Endothelial cell of umbilical vein (primary cell): Measurements from ENCODE around the gene CD81. TPM values are rescaled to one million over a fixed set of nuclear protein-coding genes. Genes with fewer than 3 reads are reported as not detected.

Source experiments
- BruUV-seq: library from RNA; stranded (reverse); fragments of 400-500 nt; replicated peaks from 2 replicates; lab custom pipeline; 2021; lab: Mats Ljungman, UMichigan
- CTCF ChIA-PET: fragments of 300-600, 350-600 bp; sonication (Branson Sonifier 250); formaldehyde crosslinking; loops from one replicate; lab custom pipeline; 2021; ENCODE audit warnings: antibody characterized with exemption, inconsistent platforms; lab: Charles Lee
- POLR2A ChIA-PET: fragments of 300-600, 350-600 bp; sonication (Branson Sonifier 250); formaldehyde crosslinking; loops from one replicate; lab custom pipeline; 2021; ENCODE audit warnings: antibody characterized with exemption, inconsistent platforms; lab: Charles Lee
- DNase-seq: peaks from one replicate; pipeline ENCODE4 v3.0.0-alpha.2; 2011; ENCODE audit warnings: low read depth, low spot score
- FAIRE-seq: peaks from 2 replicates; lab custom pipeline; 2011; peaks lifted over from hg19 to GRCh38; lab: Jason Lieb, UNC
- H2AFZ ChIP-seq: 2 replicates; pipeline ENCODE4 v1.6.0; 2012; ENCODE audit warnings: low read depth, low read length, control low read depth, inconsistent platforms
- H3K27ac ChIP-seq: 2 replicates; pipeline ENCODE4 v1.5.1; 2011; ENCODE audit warnings: low read depth, mild to moderate bottlenecking, control low read depth, low read length, moderate library complexity; ENCODE audit not compliant: insufficient read depth
- H3K27me3 ChIP-seq, 2 experiments: 2 replicates each; pipeline versions ENCODE4 v1.6.0 to v1.6.1; 2011; ENCODE audit warnings: low read length in 2 of 2, mixed read lengths in 1 of 2; ENCODE audit not compliant: control insufficient read depth in 2 of 2, insufficient read depth in 2 of 2
- H3K36me3 ChIP-seq, 2 experiments: 2 replicates in 1 of 2; 3 replicates in 1 of 2; pipeline ENCODE4 v1.5.1; 2011; ENCODE audit warnings: low read length in 2 of 2, mild to moderate bottlenecking in 1 of 2, moderate library complexity in 1 of 2; ENCODE audit not compliant: control insufficient read depth in 2 of 2, insufficient read depth in 2 of 2; ENCODE audit errors: extremely low read depth in 1 of 2
- H3K4me1 ChIP-seq: 3 replicates; pipeline ENCODE4 v1.5.1; 2011; ENCODE audit warnings: mild to moderate bottlenecking, low read length; ENCODE audit not compliant: control insufficient read depth, insufficient read depth; ENCODE audit errors: extremely low read depth
- H3K4me2 ChIP-seq: 2 replicates; pipeline ENCODE4 v1.6.1; 2011; ENCODE audit warnings: low read length, control low read depth, mixed read lengths; ENCODE audit not compliant: insufficient read depth
- H3K4me3 ChIP-seq, 3 experiments: fragments of 200-600 bp in 1 of 3; sonication (generic), shearing (Covaris generic) in 1 of 3; replicated peaks in 1 of 3; 2 replicates each; pipeline ENCODE4 v1.5.1; 2011 to 2016; ENCODE audit warnings: control low read depth in 3 of 3, low read length in 3 of 3, mild to moderate bottlenecking in 2 of 3, inconsistent platforms in 1 of 3, low read depth in 1 of 3, moderate library complexity in 1 of 3; ENCODE audit not compliant: insufficient read depth in 1 of 3
- H3K79me2 ChIP-seq: 2 replicates; pipeline ENCODE4 v1.6.0; 2012; ENCODE audit warnings: low read length, inconsistent platforms; ENCODE audit not compliant: control insufficient read depth, insufficient read depth
- H3K9ac ChIP-seq: replicated peaks from 2 replicates; pipeline ENCODE3; 2011; ENCODE audit warnings: low read length, control low read depth; ENCODE audit not compliant: insufficient read depth; ENCODE audit errors: extremely low read depth
- H3K9me1 ChIP-seq: replicated peaks from 3 replicates; pipeline ENCODE4 v1.6.0; 2011; ENCODE audit warnings: mild to moderate bottlenecking, low read length; ENCODE audit not compliant: control insufficient read depth, insufficient read depth; ENCODE audit errors: extremely low read depth
- H3K9me3 ChIP-seq: replicated peaks from 2 replicates; pipeline ENCODE4 v1.5.1; 2012; ENCODE audit warnings: low read length, inconsistent platforms; ENCODE audit not compliant: control insufficient read depth, insufficient read depth
- H4K20me1 ChIP-seq: replicated peaks from 2 replicates; pipeline ENCODE3; 2011; ENCODE audit warnings: mild to moderate bottlenecking, low read length; ENCODE audit not compliant: control insufficient read depth, insufficient read depth; ENCODE audit errors: extremely low read depth
- EZH2 ChIP-seq: IDR thresholded peaks from 2 replicates; pipeline ENCODE4 v1.6.1; 2012; ENCODE audit warnings: borderline replicate concordance, low read depth, mild to moderate bottlenecking, moderate library complexity, low read length, inconsistent platforms; ENCODE audit not compliant: severe bottlenecking
- FOS ChIP-seq: IDR thresholded peaks from 2 replicates; pipeline ENCODE4 v1.6.1; 2011; ENCODE audit warnings: mild to moderate bottlenecking, low read length, moderate library complexity, borderline replicate concordance; ENCODE audit not compliant: insufficient read depth
- GATA2 ChIP-seq: IDR thresholded peaks from 2 replicates; pipeline ENCODE4 v1.7.0; 2011; ENCODE audit warnings: low read depth, mild to moderate bottlenecking, moderate library complexity, mixed read lengths, low read length; ENCODE audit not compliant: insufficient read length, insufficient read depth
- JUN ChIP-seq: IDR thresholded peaks from 2 replicates; pipeline ENCODE4 v1.6.1; 2011; ENCODE audit warnings: borderline replicate concordance, low read depth; ENCODE audit not compliant: insufficient read length, insufficient read depth
- MAX ChIP-seq: IDR thresholded peaks from 2 replicates; pipeline ENCODE4 v1.6.1; 2011; ENCODE audit not compliant: insufficient read depth, insufficient read length
- MYC ChIP-seq: IDR thresholded peaks from one replicate; pipeline ENCODE4 v1.6.1; 2011; ENCODE audit warnings: mild to moderate bottlenecking, low read depth, low read length
- POLR2A ChIP-seq: IDR thresholded peaks from 2 replicates; pipeline ENCODE4 v1.6.1; 2012; ENCODE audit warnings: low read depth, mild to moderate bottlenecking, control low read depth, low read length
- POLR2AphosphoS5 ChIP-seq: IDR thresholded peaks from 2 replicates; pipeline ENCODE4 v1.6.1; 2012; ENCODE audit warnings: low read depth, mild to moderate bottlenecking, control low read depth, low read length, moderate library complexity; ENCODE audit not compliant: insufficient read depth
- dilution Hi-C: fragments of 300-500 bp; cut with MboI; formaldehyde crosslinking; loops from one replicate; pipeline ENCODE4 v1.15.0; 2019; ENCODE audit warnings: low sequenced_read_pairs; ENCODE audit not compliant: extremely low pct_ligation_motif_present
- intact Hi-C: fragments of 100-400 bp; cut with micrococcal nuclease; formaldehyde crosslinking; loops from one replicate; pipeline ENCODE4 v1.10.0; 2022
- polyA plus RNA-seq, 4 experiments: library from polyadenylated mRNA; depleted of rRNA in 3 of 4; stranded (reverse) in 3 of 4; unstranded in 1 of 4; fragments of >200 nt; gene quantifications; 2 replicates each; pipeline versions ENCODE4 v1.2.1 to v1.2.3, GENCODE V29; 2011 to 2012; ENCODE audit warnings: missing spikeins in 1 of 4
- total RNA-seq: library from RNA; stranded (reverse); gene quantifications from 2 replicates; pipeline ENCODE4 v1.2.3, GENCODE V29; 2021
- TF ChIP-seq, protein P1 (sequence below), 2 donors: IDR thresholded peaks; 1 replicate in 1 of 2; 2 replicates in 1 of 2; pipeline ENCODE4 v1.5.1; 2011; ENCODE audit warnings: low read length in 2 of 2, mild to moderate bottlenecking in 2 of 2, moderate library complexity in 2 of 2, control low read depth in 1 of 2, inconsistent platforms in 1 of 2, low read depth in 1 of 2; ENCODE audit not compliant: insufficient read depth in 1 of 2; ENCODE audit errors: extremely low read depth in 1 of 2

The CD81 gene
- total and polyA plus RNA-seq, 2 donors (not counting 3 experiments of a cell fraction or from before 2014, with no cell fraction given), result 409 to 802 TPM

GRCh38 chr11:2400069-2400761 lies 23.1 kb downstream of the CD81 start, which contains the start of gene TSSC4:
Gene TSSC4 (plus strand): TSS chr11:2400750. CDS start chr11:2402634, 1,884 bp downstream.
- Histone ChIP-seq H3K4me2 (peak within 1 kb of the TSS; percentile 82), H3K4me3 (peak within 1 kb of the TSS; percentile 56 to 86 (median 81)), H3K27ac (peak within 1 kb of the TSS; percentile 99), H3K27me3 (no peaks in the 10 kb centered on the region), H3K9ac (peak within 1 kb of the TSS; percentile 97), H3K79me2 (peaks cover 17% of the 10 kb centered on the region), H3K9me3 (no peaks in the 10 kb centered on the region), H2AFZ (peak within 1 kb of the TSS; percentile 3), H3K4me1 (peaks cover 18% of the 10 kb centered on the region), H3K9me1 (no peaks in the 10 kb centered on the region), H3K36me3 (peaks cover 7 to 35% of the 10 kb centered on the region in 2 experiments), H4K20me1 (no peaks in the 10 kb centered on the region)
- dilution Hi-C loops (no loop called here), intact Hi-C loops (loop anchor here (1.0 kb wide), 5 partner anchors 17 to 533 kb away; no protein-coding TSS in a partner anchor)
- FAIRE-seq, result peak; percentile 100
- TF ChIP-seq GATA2 (no peak), FOS (no peak), MAX (no peak), POLR2A (peak; percentile 96), MYC (no peak), EZH2 (no peak), POLR2AphosphoS5 (peak; percentile 98), JUN (peak; percentile 66)
- TF ChIP-seq, protein P1, sequence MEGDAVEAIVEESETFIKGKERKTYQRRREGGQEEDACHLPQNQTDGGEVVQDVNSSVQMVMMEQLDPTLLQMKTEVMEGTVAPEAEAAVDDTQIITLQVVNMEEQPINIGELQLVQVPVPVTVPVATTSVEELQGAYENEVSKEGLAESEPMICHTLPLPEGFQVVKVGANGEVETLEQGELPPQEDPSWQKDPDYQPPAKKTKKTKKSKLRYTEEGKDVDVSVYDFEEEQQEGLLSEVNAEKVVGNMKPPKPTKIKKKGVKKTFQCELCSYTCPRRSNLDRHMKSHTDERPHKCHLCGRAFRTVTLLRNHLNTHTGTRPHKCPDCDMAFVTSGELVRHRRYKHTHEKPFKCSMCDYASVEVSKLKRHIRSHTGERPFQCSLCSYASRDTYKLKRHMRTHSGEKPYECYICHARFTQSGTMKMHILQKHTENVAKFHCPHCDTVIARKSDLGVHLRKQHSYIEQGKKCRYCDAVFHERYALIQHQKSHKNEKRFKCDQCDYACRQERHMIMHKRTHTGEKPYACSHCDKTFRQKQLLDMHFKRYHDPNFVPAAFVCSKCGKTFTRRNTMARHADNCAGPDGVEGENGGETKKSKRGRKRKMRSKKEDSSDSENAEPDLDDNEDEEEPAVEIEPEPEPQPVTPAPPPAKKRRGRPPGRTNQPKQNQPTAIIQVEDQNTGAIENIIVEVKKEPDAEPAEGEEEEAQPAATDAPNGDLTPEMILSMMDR (IDR thresholded peaks at IDR 0.05; ENCODE audit: extremely low read depth in 1 of 2, insufficient read depth in 1 of 2, low read depth in 1 of 2, low read length in 2 of 2), result peak; percentile 99
- DNase-seq, result peak; percentile 100
- CTCF ChIA-PET, result interaction anchor here (0.6 to 5.0 kb wide), 11 partner anchors 12 to 638 kb away, joined by 3 to 42 read pairs (median 5); partner anchors contain the start of gene CD81
- POLR2A ChIA-PET, result interaction anchor here (0.6 to 2.1 kb wide), 6 partner anchors 13 to 692 kb away, joined by 3 to 12 read pairs (median 5); partner anchors contain the start of gene CD81
- no TSS peak for BruUV-seq
